ENCODE measurements around the gene CMTM1.
A peak's percentile ranks its signal among the peaks of the same experiment; 100 is the strongest.

The CMTM1 gene

GRCh38 chr16:66566051-66566901 is at the start of gene CMTM1:
Gene CMTM1, plus strand, starts transcription at chr16:66566439. Its CDS starts 75 bp downstream, at chr16:66566514.
- no peak for DNase-seq

GRCh38 chr16:66516509-66516807 is 49.8 kb upstream of the CMTM1 start:
- no peak for DNase-seq

GRCh38 chr16:66516808-66517585 is 49.2 kb upstream of the CMTM1 start:
- peak; percentile 72 for DNase-seq

- no peak for DNase-seq
Measured at GRCh38 chr16:66517586-66518263, 48.5 kb upstream of the CMTM1 start.

GRCh38 chr16:66519482-66520373 is 46.5 kb upstream of the CMTM1 start:
- no peak for DNase-seq

GRCh38 chr16:66520406-66521170 is 45.7 kb upstream of the CMTM1 start:
- no peak for DNase-seq

GRCh38 chr16:66521252-66521713 is 45.0 kb upstream of the CMTM1 start:
- DNase-seq: no peak

GRCh38 chr16:66521951-66522771 is 44.1 kb upstream of the CMTM1 start:
- no peak for DNase-seq

- no peak for DNase-seq
Measured at GRCh38 chr16:66522816-66523590, 43.2 kb upstream of the CMTM1 start.

- DNase-seq: no peak
Measured at GRCh38 chr16:66523861-66524354, 42.3 kb upstream of the CMTM1 start.

- no peak for DNase-seq
Measured at GRCh38 chr16:66524601-66525164, 41.6 kb upstream of the CMTM1 start.

GRCh38 chr16:66525396-66526180 is 40.7 kb upstream of the CMTM1 start:
- DNase-seq: no peak

GRCh38 chr16:66528294-66528693 is 37.9 kb upstream of the CMTM1 start:
- no peak for DNase-seq

- DNase-seq: no peak
Measured at GRCh38 chr16:66529475-66529874, 36.8 kb upstream of the CMTM1 start.

GRCh38 chr16:66534376-66534799 is 31.9 kb upstream of the CMTM1 start:
- no peak for DNase-seq

- DNase-seq: no peak
Measured at GRCh38 chr16:66536525-66536924, 29.7 kb upstream of the CMTM1 start.

GRCh38 chr16:66537236-66537635 is 29.0 kb upstream of the CMTM1 start:
- DNase-seq: no peak

- DNase-seq: no peak
Measured at GRCh38 chr16:66538910-66539309, 27.3 kb upstream of the CMTM1 start.

All from NCI-H2029 treated with DMSO at 0.1 percent for 48 hours (cell line).